ENCODE data around the gene CAMSAP1.
"Not testable (repeated sequence)": the region's sequence is repeated elsewhere in the genome, so short reads cannot be mapped to it uniquely, and the experiment has no call there.

Gene CAMSAP1

GRCh38 chr9:135947582-135947981 lies 40.2 kb upstream of the CAMSAP1 start:
- Histone ChIP-seq H3K9ac (ENCODE audit: low read depth, low read length) (no peak overlapping the region), H3K36me3 (ENCODE audit: insufficient read depth, low read length) (peaks cover 65% of the 10 kb centered on the region), H3K4me3 (ENCODE audit: low read depth in 1 of 2, low read length in 2 of 2) (no peak overlapping the region), H3K4me2 (ENCODE audit: insufficient read depth, low read length) (no peak overlapping the region), H3K27ac (ENCODE audit: low read length) (no peak overlapping the region), H3K4me1 (ENCODE audit: insufficient read depth, low read length) (no peaks in the 10 kb centered on the region), H3K27me3 (ENCODE audit: insufficient read depth, low read length, poor library complexity) (no peaks in the 10 kb centered on the region), H2AFZ (ENCODE audit: low read depth, low read length) (no peak overlapping the region), H3K79me2 (ENCODE audit: insufficient read depth, low read length) (no peaks in the 10 kb centered on the region), H4K20me1 (ENCODE audit: insufficient read depth, low read length) (peaks cover 35% of the 10 kb centered on the region), H3K9me3 (ENCODE audit: insufficient read depth, low read length, severe bottlenecking) (no peaks in the 10 kb centered on the region)
- no peak for DNase-seq
- ATAC-seq (ENCODE audit: insufficient read depth, low read depth), result no peak
- no peak for TF ChIP-seq EZH2 (IDR thresholded peaks at IDR 0.05; ENCODE audit: borderline replicate concordance, low read depth, low read length, severe bottlenecking)
- no peak for TF ChIP-seq CTCF (IDR thresholded peaks at IDR 0.05; ENCODE audit: borderline replicate concordance, extremely low read depth, low read length, poor library complexity, severe bottlenecking)

GRCh38 chr9:135947105-135947504 lies 39.8 kb upstream of the CAMSAP1 start:
- H3K27me3 ChIP-seq (ENCODE audit: insufficient read depth, low read length, poor library complexity); H3K9ac ChIP-seq (ENCODE audit: low read depth, low read length); ATAC-seq (ENCODE audit: insufficient read depth, low read depth); H3K4me2 ChIP-seq (ENCODE audit: insufficient read depth, low read length); H3K4me1 ChIP-seq (ENCODE audit: insufficient read depth, low read length); H3K4me3 ChIP-seq (ENCODE audit: low read depth in 1 of 2, low read length in 2 of 2); H3K79me2 ChIP-seq (ENCODE audit: insufficient read depth, low read length); H3K9me3 ChIP-seq (ENCODE audit: insufficient read depth, low read length, severe bottlenecking); H2AFZ ChIP-seq (ENCODE audit: low read depth, low read length); DNase-seq; H3K27ac ChIP-seq (ENCODE audit: low read length): not testable (repeated sequence)
- peaks cover 63% of the 10 kb centered on the region for H3K36me3 ChIP-seq (ENCODE audit: insufficient read depth, low read length)
- H4K20me1 ChIP-seq (ENCODE audit: insufficient read depth, low read length), result peaks cover 35% of the 10 kb centered on the region

- H3K27me3 ChIP-seq (ENCODE audit: insufficient read depth, low read length, poor library complexity), result no peaks in the 10 kb centered on the region
- H3K9ac ChIP-seq (ENCODE audit: low read depth, low read length), result no peak overlapping the region
- no peaks in the 10 kb centered on the region for H3K9me3 ChIP-seq (ENCODE audit: insufficient read depth, low read length, severe bottlenecking)
- TF ChIP-seq CTCF (IDR thresholded peaks at IDR 0.05; ENCODE audit: borderline replicate concordance, extremely low read depth, low read length, poor library complexity, severe bottlenecking) (no peak), EZH2 (IDR thresholded peaks at IDR 0.05; ENCODE audit: borderline replicate concordance, low read depth, low read length, severe bottlenecking) (no peak)
- no peaks in the 10 kb centered on the region for H3K79me2 ChIP-seq (ENCODE audit: insufficient read depth, low read length)
- no peak overlapping the region for H2AFZ ChIP-seq (ENCODE audit: low read depth, low read length)
- DNase-seq (no peak), ATAC-seq (ENCODE audit: insufficient read depth, low read depth) (no peak)
- no peak overlapping the region for H3K4me2 ChIP-seq (ENCODE audit: insufficient read depth, low read length)
- no peaks in the 10 kb centered on the region for H3K4me1 ChIP-seq (ENCODE audit: insufficient read depth, low read length)
- no peak overlapping the region for H3K4me3 ChIP-seq (ENCODE audit: low read depth in 1 of 2, low read length in 2 of 2)
- no peak overlapping the region for H3K27ac ChIP-seq (ENCODE audit: low read length)
- H4K20me1 ChIP-seq (ENCODE audit: insufficient read depth, low read length), result peaks cover 35% of the 10 kb centered on the region
- peaks cover 64% of the 10 kb centered on the region for H3K36me3 ChIP-seq (ENCODE audit: insufficient read depth, low read length)
These were observed 39.1 kb upstream of the CAMSAP1 start for GRCh38 chr9:135946392-135946994.

- no peaks in the 10 kb centered on the region for H3K27me3 ChIP-seq (ENCODE audit: insufficient read depth, low read length, poor library complexity)
- peaks cover 35% of the 10 kb centered on the region for H4K20me1 ChIP-seq (ENCODE audit: insufficient read depth, low read length)
- ATAC-seq (ENCODE audit: insufficient read depth, low read depth) (no peak), DNase-seq (no peak)
- peaks cover 64% of the 10 kb centered on the region for H3K36me3 ChIP-seq (ENCODE audit: insufficient read depth, low read length)
- no peak overlapping the region for H3K27ac ChIP-seq (ENCODE audit: low read length)
- H3K9ac ChIP-seq (ENCODE audit: low read depth, low read length), result no peak overlapping the region
- H3K4me3 ChIP-seq (ENCODE audit: low read depth in 1 of 2, low read length in 2 of 2), result no peak overlapping the region
- no peaks in the 10 kb centered on the region for H3K4me1 ChIP-seq (ENCODE audit: insufficient read depth, low read length)
- H2AFZ ChIP-seq (ENCODE audit: low read depth, low read length), result no peak overlapping the region
- H3K4me2 ChIP-seq (ENCODE audit: insufficient read depth, low read length), result no peak overlapping the region
- H3K9me3 ChIP-seq (ENCODE audit: insufficient read depth, low read length, severe bottlenecking), result no peaks in the 10 kb centered on the region
- TF ChIP-seq CTCF (IDR thresholded peaks at IDR 0.05; ENCODE audit: borderline replicate concordance, extremely low read depth, low read length, poor library complexity, severe bottlenecking) (no peak), EZH2 (IDR thresholded peaks at IDR 0.05; ENCODE audit: borderline replicate concordance, low read depth, low read length, severe bottlenecking) (no peak)
- H3K79me2 ChIP-seq (ENCODE audit: insufficient read depth, low read length), result no peaks in the 10 kb centered on the region
These were observed 38.6 kb upstream of the CAMSAP1 start for GRCh38 chr9:135945969-135946368.
